Measurements from ENCODE around the gene TNKS1BP1. TPM values are rescaled to one million over a fixed set of nuclear protein-coding genes. Genes with fewer than 3 reads are reported as not detected.

TNKS1BP1 gene
- polyA plus RNA-seq, 2 of the 4 experiments (the other 2 are of a cell fraction), result 35.0 to 53.1 TPM

DNA sequence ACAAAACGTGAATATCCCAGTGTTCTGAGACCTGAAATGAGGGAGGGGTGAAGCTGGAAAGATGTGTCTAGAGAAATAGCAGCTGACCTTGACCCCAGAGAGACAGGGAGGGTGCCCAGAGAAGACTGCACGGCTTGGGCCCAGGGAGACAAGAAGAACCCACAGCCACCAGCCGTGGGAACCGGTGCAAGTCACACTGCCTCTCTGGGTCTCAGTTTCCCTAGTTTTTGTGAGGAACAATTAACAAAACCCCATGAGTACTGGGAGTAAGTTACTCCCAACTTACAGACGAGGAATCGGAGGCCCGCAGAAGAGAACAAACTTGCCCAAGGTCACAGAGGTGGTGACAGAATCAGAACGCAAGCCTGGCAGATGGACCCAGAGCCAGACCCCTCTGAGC is 19.2 kb downstream of the TNKS1BP1 start:
- ATAC-seq (no peak), DNase-seq (ENCODE audit: low read depth in 1 of 2, low spot score in 1 of 2) (no peak), FAIRE-seq (no peak)
- 0 out of 3 replicates have a peak, but pooled peaks cover 2% of the 10 kb centered on the region for H3K9me3 ChIP-seq
- 85% methylated on average over 8 of the region's 8 CpGs for WGBS (ENCODE audit: missing lambda C conversion rate)
- TF ChIP-seq RARB (CRISPR knock-in tag; IDR thresholded peaks at IDR 0.05), result no peak
- no peak for TF ChIP-seq RNF2 (IDR thresholded peaks at IDR 0.05; ENCODE audit: borderline replicate concordance, low read depth)
- TF ChIP-seq USF2 (IDR thresholded peaks at IDR 0.05), result no peak
- TF ChIP-seq, protein P1, sequence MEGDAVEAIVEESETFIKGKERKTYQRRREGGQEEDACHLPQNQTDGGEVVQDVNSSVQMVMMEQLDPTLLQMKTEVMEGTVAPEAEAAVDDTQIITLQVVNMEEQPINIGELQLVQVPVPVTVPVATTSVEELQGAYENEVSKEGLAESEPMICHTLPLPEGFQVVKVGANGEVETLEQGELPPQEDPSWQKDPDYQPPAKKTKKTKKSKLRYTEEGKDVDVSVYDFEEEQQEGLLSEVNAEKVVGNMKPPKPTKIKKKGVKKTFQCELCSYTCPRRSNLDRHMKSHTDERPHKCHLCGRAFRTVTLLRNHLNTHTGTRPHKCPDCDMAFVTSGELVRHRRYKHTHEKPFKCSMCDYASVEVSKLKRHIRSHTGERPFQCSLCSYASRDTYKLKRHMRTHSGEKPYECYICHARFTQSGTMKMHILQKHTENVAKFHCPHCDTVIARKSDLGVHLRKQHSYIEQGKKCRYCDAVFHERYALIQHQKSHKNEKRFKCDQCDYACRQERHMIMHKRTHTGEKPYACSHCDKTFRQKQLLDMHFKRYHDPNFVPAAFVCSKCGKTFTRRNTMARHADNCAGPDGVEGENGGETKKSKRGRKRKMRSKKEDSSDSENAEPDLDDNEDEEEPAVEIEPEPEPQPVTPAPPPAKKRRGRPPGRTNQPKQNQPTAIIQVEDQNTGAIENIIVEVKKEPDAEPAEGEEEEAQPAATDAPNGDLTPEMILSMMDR (IDR thresholded peaks at IDR 0.05), result no peak
- TF ChIP-seq FOSL2 (IDR thresholded peaks at IDR 0.05), result no peak
- no peak for TF ChIP-seq FOSL2 (CRISPR knock-in tag; IDR thresholded peaks at IDR 0.05)
- TF ChIP-seq EHMT2 (IDR thresholded peaks at IDR 0.05; ENCODE audit: low read depth), result no peak
- TF ChIP-seq HOXA7 (CRISPR knock-in tag; IDR thresholded peaks at IDR 0.05), result no peak
- no peak for TF ChIP-seq NFE2L2 (conservative IDR thresholded peaks at IDR 0.05; ENCODE audit: low read length)
- TF ChIP-seq POLR2A (IDR thresholded peaks at IDR 0.05; ENCODE audit: low read length), result no peak
- TF ChIP-seq FOXS1 (CRISPR knock-in tag; IDR thresholded peaks at IDR 0.05), result no peak
- TF ChIP-seq, protein P2, sequence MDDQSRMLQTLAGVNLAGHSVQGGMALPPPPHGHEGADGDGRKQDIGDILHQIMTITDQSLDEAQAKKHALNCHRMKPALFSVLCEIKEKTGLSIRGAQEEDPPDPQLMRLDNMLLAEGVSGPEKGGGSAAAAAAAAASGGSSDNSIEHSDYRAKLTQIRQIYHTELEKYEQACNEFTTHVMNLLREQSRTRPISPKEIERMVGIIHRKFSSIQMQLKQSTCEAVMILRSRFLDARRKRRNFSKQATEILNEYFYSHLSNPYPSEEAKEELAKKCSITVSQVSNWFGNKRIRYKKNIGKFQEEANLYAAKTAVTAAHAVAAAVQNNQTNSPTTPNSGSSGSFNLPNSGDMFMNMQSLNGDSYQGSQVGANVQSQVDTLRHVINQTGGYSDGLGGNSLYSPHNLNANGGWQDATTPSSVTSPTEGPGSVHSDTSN (IDR thresholded peaks at IDR 0.05), result no peak
- no peak for TF ChIP-seq JUN (IDR thresholded peaks at IDR 0.05)
- TF ChIP-seq POLR2AphosphoS2 (conservative IDR thresholded peaks at IDR 0.05; ENCODE audit: low read length), result no peak
- TF ChIP-seq, protein P3, sequence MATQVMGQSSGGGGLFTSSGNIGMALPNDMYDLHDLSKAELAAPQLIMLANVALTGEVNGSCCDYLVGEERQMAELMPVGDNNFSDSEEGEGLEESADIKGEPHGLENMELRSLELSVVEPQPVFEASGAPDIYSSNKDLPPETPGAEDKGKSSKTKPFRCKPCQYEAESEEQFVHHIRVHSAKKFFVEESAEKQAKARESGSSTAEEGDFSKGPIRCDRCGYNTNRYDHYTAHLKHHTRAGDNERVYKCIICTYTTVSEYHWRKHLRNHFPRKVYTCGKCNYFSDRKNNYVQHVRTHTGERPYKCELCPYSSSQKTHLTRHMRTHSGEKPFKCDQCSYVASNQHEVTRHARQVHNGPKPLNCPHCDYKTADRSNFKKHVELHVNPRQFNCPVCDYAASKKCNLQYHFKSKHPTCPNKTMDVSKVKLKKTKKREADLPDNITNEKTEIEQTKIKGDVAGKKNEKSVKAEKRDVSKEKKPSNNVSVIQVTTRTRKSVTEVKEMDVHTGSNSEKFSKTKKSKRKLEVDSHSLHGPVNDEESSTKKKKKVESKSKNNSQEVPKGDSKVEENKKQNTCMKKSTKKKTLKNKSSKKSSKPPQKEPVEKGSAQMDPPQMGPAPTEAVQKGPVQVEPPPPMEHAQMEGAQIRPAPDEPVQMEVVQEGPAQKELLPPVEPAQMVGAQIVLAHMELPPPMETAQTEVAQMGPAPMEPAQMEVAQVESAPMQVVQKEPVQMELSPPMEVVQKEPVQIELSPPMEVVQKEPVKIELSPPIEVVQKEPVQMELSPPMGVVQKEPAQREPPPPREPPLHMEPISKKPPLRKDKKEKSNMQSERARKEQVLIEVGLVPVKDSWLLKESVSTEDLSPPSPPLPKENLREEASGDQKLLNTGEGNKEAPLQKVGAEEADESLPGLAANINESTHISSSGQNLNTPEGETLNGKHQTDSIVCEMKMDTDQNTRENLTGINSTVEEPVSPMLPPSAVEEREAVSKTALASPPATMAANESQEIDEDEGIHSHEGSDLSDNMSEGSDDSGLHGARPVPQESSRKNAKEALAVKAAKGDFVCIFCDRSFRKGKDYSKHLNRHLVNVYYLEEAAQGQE (IDR thresholded peaks at IDR 0.05), result no peak
- no peak for TF ChIP-seq TFCP2L1 (CRISPR knock-in tag; IDR thresholded peaks at IDR 0.05)
- no peak overlapping the region for H3K4me2 ChIP-seq
- no peak overlapping the region for H3K27ac ChIP-seq
- H3K4me1 ChIP-seq, result peaks cover 42% of the 10 kb centered on the region
- ChIA-PET CTCF (interaction anchor here (1.7 kb wide), 1 partner anchor 8 kb away, joined by 4 read pairs; no protein-coding TSS in a partner anchor), POLR2A (no interaction called here)
- H3K4me3 ChIP-seq, result no peak overlapping the region

DNA sequence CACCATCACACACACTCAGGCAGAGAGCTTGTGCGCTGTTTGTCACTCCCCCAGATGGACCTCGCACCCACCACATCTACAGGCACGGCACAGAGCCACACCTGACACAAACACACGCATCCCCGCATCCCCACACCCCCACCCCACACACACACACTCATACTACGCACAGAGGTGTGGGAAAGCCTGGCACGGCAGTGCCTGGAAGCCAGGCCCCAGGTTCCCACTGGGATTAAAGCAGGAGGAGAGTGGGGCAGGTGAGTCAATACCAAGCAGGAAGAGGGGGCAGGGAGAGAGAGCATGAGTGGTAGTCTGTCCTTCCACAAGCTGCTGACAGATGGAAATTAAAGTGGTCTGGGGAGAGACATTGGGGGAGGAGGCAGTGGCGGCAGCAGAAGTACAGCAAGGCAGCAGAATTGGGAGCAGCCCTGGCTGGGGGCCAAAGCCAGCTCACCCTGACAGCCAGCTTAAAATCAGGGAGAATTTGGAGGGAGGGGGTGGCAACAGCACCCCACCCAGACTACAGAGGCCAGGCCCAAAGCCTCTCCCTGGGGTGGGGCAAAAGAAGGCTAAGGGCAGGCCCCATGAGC is 20.7 kb downstream of the TNKS1BP1 start:
- WGBS (ENCODE audit: missing lambda C conversion rate), result 93% methylated on average over 7 of the region's 8 CpGs
- POLR2A ChIA-PET, result no interaction called here
- CTCF ChIA-PET, result interaction anchor here (0.9 to 1.1 kb wide), 3 partner anchors 17 to 463 kb away, joined by 3 read pairs; no protein-coding TSS in a partner anchor
- no peak overlapping the region for H3K4me2 ChIP-seq
- no peak overlapping the region for H3K4me3 ChIP-seq
- FAIRE-seq (no peak), DNase-seq (ENCODE audit: low read depth in 1 of 2, low spot score in 1 of 2) (no peak), ATAC-seq (no peak)
- peaks cover 14% of the 10 kb centered on the region for H3K9me3 ChIP-seq
- H3K4me1 ChIP-seq, result peaks cover 32% of the 10 kb centered on the region
- H3K27ac ChIP-seq, result peak overlapping the region in 1 of 2 experiments; percentile 0; a peak in 1 of 6 replicates
- TF ChIP-seq, protein P4, sequence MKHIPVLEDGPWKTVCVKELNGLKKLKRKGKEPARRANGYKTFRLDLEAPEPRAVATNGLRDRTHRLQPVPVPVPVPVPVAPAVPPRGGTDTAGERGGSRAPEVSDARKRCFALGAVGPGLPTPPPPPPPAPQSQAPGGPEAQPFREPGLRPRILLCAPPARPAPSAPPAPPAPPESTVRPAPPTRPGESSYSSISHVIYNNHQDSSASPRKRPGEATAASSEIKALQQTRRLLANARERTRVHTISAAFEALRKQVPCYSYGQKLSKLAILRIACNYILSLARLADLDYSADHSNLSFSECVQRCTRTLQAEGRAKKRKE (CRISPR knock-in tag; IDR thresholded peaks at IDR 0.05; ENCODE audit: low read depth), result no peak
- no peak for TF ChIP-seq ZSCAN20 (CRISPR knock-in tag; IDR thresholded peaks at IDR 0.05)
- no peak for TF ChIP-seq POLR2AphosphoS2 (conservative IDR thresholded peaks at IDR 0.05; ENCODE audit: low read length)
- TF ChIP-seq EP300 (IDR thresholded peaks at IDR 0.05), result no peak
- no peak for TF ChIP-seq HOXA7 (CRISPR knock-in tag; IDR thresholded peaks at IDR 0.05)
- TF ChIP-seq CBX2 (IDR thresholded peaks at IDR 0.05; ENCODE audit: borderline replicate concordance, low read depth), result no peak
- no peak for TF ChIP-seq RFX5 (IDR thresholded peaks at IDR 0.05)
- TF ChIP-seq CEBPB (IDR thresholded peaks at IDR 0.05), result no peak
- TF ChIP-seq JUNB (IDR thresholded peaks at IDR 0.05), result no peak
- TF ChIP-seq MYC (IDR thresholded peaks at IDR 0.05; ENCODE audit: borderline replicate concordance, low read length), result no peak
- TF ChIP-seq SMC3 (IDR thresholded peaks at IDR 0.05), result no peak
- no peak for TF ChIP-seq NFE2L2 (conservative IDR thresholded peaks at IDR 0.05; ENCODE audit: low read length)
- TF ChIP-seq RNF2 (IDR thresholded peaks at IDR 0.05; ENCODE audit: borderline replicate concordance, low read depth), result no peak
- TF ChIP-seq FOSL2 (IDR thresholded peaks at IDR 0.05), result no peak
- no peak for TF ChIP-seq FOSL2 (CRISPR knock-in tag; IDR thresholded peaks at IDR 0.05)
- TF ChIP-seq TFCP2L1 (CRISPR knock-in tag; IDR thresholded peaks at IDR 0.05), result no peak

Measured in A549 (cell line).